Mononuclear cell (primary cell): Measurements from ENCODE around the gene UGP2. TPM values are rescaled to one million over a fixed set of nuclear protein-coding genes. Genes with fewer than 3 reads are reported as not detected.

Experiments
- H3K27me3 ChIP-seq: 2 replicates; pipeline ENCODE4 v1.6.0; 2011; ENCODE audit warnings: low read length, control low read depth; ENCODE audit not compliant: insufficient read depth
- H3K4me1 ChIP-seq: 2 replicates; pipeline ENCODE4 v1.5.1; 2011; ENCODE audit warnings: mild to moderate bottlenecking, low read length, control low read depth; ENCODE audit not compliant: insufficient read depth
- H3K4me3 ChIP-seq: 2 replicates; pipeline ENCODE4 v1.5.1; 2011; ENCODE audit warnings: mild to moderate bottlenecking, low read length, moderate library complexity
- H3K9me3 ChIP-seq: 2 replicates; pipeline ENCODE4 v1.5.1; 2011; ENCODE audit warnings: low read depth, mild to moderate bottlenecking, control low read depth, low read length
- total RNA-seq: library from RNA; depleted of rRNA; stranded (reverse); fragments of >200 nt; gene quantifications from one replicate; pipeline ENCODE4 v1.2.3, GENCODE V29; 2012

The UGP2 gene
- total RNA-seq, 1 donor, result 57.4 TPM

GRCh38 chr2:63866009-63866709, 24.5 kb downstream of the UGP2 start:
- Histone ChIP-seq H3K4me1 (peaks cover 4% of the 10 kb centered on the region), H3K4me3 (no peak overlapping the region), H3K9me3 (no peaks in the 10 kb centered on the region), H3K27me3 (no peaks in the 10 kb centered on the region)

GRCh38 chr2:63870679-63871078, 29.0 kb downstream of the UGP2 start:
- peaks cover 4% of the 10 kb centered on the region for H3K4me1 ChIP-seq
- H3K4me3 ChIP-seq, result no peak overlapping the region
- H3K27me3 ChIP-seq, result no peaks in the 10 kb centered on the region
- no peaks in the 10 kb centered on the region for H3K9me3 ChIP-seq

GRCh38 chr2:63871864-63872263, 30.2 kb downstream of the UGP2 start:
- no peaks in the 10 kb centered on the region for H3K9me3 ChIP-seq
- H3K27me3 ChIP-seq, result no peaks in the 10 kb centered on the region
- H3K4me3 ChIP-seq, result no peak overlapping the region
- no peaks in the 10 kb centered on the region for H3K4me1 ChIP-seq

- Histone ChIP-seq H3K27me3 (no peaks in the 10 kb centered on the region), H3K9me3 (no peaks in the 10 kb centered on the region), H3K4me1 (no peaks in the 10 kb centered on the region), H3K4me3 (no peak overlapping the region)
Measured at GRCh38 chr2:63872571-63873328, 31.1 kb downstream of the UGP2 start.

- no peaks in the 10 kb centered on the region for H3K27me3 ChIP-seq
- no peaks in the 10 kb centered on the region for H3K9me3 ChIP-seq
- no peaks in the 10 kb centered on the region for H3K4me1 ChIP-seq
- H3K4me3 ChIP-seq, result no peak overlapping the region
Measured at GRCh38 chr2:63874204-63875130, 32.8 kb downstream of the UGP2 start.

GRCh38 chr2:63875131-63875527, 33.4 kb downstream of the UGP2 start:
- H3K4me3 ChIP-seq, result no peak overlapping the region
- H3K9me3 ChIP-seq, result no peaks in the 10 kb centered on the region
- H3K27me3 ChIP-seq, result no peaks in the 10 kb centered on the region
- H3K4me1 ChIP-seq, result no peaks in the 10 kb centered on the region

GRCh38 chr2:63875559-63876245, 34.0 kb downstream of the UGP2 start:
- no peak overlapping the region for H3K4me3 ChIP-seq
- H3K27me3 ChIP-seq, result no peaks in the 10 kb centered on the region
- no peaks in the 10 kb centered on the region for H3K4me1 ChIP-seq
- no peaks in the 10 kb centered on the region for H3K9me3 ChIP-seq

- H3K9me3 ChIP-seq, result no peaks in the 10 kb centered on the region
- H3K27me3 ChIP-seq, result no peaks in the 10 kb centered on the region
- H3K4me1 ChIP-seq, result no peaks in the 10 kb centered on the region
- no peak overlapping the region for H3K4me3 ChIP-seq
Measured at GRCh38 chr2:63876311-63876710, 34.6 kb downstream of the UGP2 start.

GRCh38 chr2:63878486-63878885, 36.8 kb downstream of the UGP2 start:
- no peak overlapping the region for H3K4me3 ChIP-seq
- H3K4me1 ChIP-seq, result no peaks in the 10 kb centered on the region
- H3K9me3 ChIP-seq, result no peaks in the 10 kb centered on the region
- no peaks in the 10 kb centered on the region for H3K27me3 ChIP-seq

- Histone ChIP-seq H3K9me3 (no peaks in the 10 kb centered on the region), H3K4me1 (no peaks in the 10 kb centered on the region), H3K4me3 (no peak overlapping the region), H3K27me3 (no peaks in the 10 kb centered on the region)
Measured at GRCh38 chr2:63879876-63880433, 38.3 kb downstream of the UGP2 start.

- Histone ChIP-seq H3K4me1 (no peaks in the 10 kb centered on the region), H3K27me3 (no peaks in the 10 kb centered on the region), H3K4me3 (no peak overlapping the region), H3K9me3 (no peaks in the 10 kb centered on the region)
Measured at GRCh38 chr2:63880625-63881024, 38.9 kb downstream of the UGP2 start.

- Histone ChIP-seq H3K27me3 (no peaks in the 10 kb centered on the region), H3K4me3 (no peak overlapping the region), H3K9me3 (no peaks in the 10 kb centered on the region), H3K4me1 (no peaks in the 10 kb centered on the region)
Measured at GRCh38 chr2:63881205-63881604, 39.5 kb downstream of the UGP2 start.

- Histone ChIP-seq H3K4me3 (no peak overlapping the region), H3K27me3 (no peaks in the 10 kb centered on the region), H3K9me3 (no peaks in the 10 kb centered on the region), H3K4me1 (no peaks in the 10 kb centered on the region)
Measured at GRCh38 chr2:63882395-63883105, 40.9 kb downstream of the UGP2 start.

- Histone ChIP-seq H3K4me3 (no peak overlapping the region), H3K4me1 (no peaks in the 10 kb centered on the region), H3K27me3 (no peaks in the 10 kb centered on the region), H3K9me3 (no peaks in the 10 kb centered on the region)
Measured at GRCh38 chr2:63886445-63886844, 44.7 kb downstream of the UGP2 start.
